Regular cardiac myocyte (primary cell): ENCODE results near the gene AIP. TPM values are rescaled to one million over a fixed set of nuclear protein-coding genes. Genes with fewer than 3 reads are reported as not detected.

ENCODE experiments used
- total RNA-seq: library from RNA; depleted of rRNA; stranded (reverse); fragments of >200 nt; gene quantifications from 2 replicates; pipeline ENCODE4 v1.2.3, GENCODE V29; 2014

Gene AIP
- 69.1 and 75.7 TPM in 2 replicates for total RNA-seq

GRCh38 chr11:67482827-67483798 is at the start of gene AIP:
TSS of gene AIP (plus strand) at chr11:67483026. CDS start at chr11:67483159, 133 bp downstream.

GRCh38 chr11:67437082-67437808 is 45.6 kb upstream of the AIP start, which contains the start of gene PTPRCAP:
TSS of gene PTPRCAP (minus strand) at chr11:67437682. CDS start at chr11:67437619, 63 bp downstream.

GRCh38 chr11:67452141-67452952 is 30.5 kb upstream of the AIP start, which contains the start of gene GPR152:
TSS of gene GPR152 (minus strand) at chr11:67452729. CDS start at chr11:67452724, 5 bp downstream.

GRCh38 chr11:67455054-67455453 is 27.8 kb upstream of the AIP start, which contains the start of gene CABP4:
TSS of gene CABP4 (plus strand) at chr11:67455354. CDS start at chr11:67455424, 70 bp downstream.

DNA sequence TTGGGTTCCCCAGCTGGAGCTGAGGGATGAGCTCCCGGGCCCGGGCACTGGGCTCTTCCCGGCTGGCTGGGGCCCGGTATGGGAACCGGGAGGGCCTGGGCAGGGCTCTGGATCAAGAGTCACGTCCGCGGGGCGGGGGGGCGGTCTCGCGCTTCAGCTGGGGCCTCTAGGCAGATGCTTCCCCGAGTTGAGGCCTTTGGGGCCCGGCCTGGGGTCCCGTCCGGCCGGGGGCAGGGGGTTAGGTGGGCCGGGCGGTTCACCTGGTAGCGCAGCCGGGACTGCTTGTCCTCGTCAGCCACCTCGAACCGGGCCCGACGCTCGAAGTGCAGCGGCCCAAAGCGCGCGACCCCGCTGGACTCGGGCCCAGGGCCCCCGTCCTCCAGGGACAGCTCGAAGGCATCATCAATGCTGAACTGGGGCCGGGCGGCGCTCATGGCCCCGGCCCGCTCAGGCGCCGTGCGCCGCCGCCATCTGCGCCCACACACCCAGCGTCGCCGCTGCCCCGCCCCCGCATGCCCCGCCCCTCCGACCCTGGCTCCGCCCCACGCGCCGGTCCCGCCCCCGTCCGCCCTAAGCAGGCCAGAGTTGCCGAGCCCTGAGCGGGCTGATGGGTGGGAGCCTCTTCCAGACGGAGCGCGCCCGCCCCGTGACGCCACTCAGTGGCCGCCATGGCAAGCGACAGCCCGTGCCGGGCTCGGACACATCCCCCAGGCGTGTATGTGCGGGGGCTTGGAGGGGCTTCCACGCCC is 13.9 kb upstream of the AIP start, which contains the start of gene TMEM134:
Gene TMEM134, minus strand, starts transcription at position 493 of the 749 bp plus-strand sequence. Its CDS starts 59 bp downstream, at position 434.

DNA sequence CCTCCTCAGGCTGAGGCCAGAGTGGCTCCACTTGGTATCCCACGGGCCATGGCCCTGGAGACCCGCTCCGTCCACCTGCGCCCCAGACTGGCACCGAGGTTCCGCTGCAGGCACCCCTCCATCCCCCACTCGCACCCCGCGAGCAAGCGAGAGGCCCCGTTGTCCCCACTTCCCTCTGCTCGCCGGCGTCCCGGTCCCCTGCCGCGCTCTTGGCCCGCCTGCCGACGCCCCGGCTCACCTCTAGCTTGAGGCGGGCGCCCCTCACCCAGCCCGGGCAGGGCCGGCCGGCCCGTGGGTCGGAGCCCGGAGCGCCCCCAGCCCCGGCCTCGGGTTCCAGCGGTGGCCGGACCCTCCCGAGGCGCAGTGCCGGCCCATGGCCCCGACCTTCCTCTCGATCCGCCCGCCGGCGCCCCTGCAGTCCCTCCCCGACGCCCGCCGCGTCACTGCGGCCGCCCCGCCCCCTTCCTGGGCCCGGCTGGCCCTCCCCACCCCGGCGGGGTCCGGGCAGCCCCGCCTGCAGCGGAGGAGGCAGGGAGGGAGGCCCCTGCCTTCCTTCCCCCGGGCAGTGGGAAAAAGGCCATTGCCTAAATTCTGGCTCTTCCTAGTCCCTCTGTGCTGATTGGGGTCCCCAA is 22.2 kb downstream of the AIP start, which contains the start of gene PITPNM1:
Gene PITPNM1, minus strand, starts transcription at position 414 of the 632 bp plus-strand sequence. CDS start 1,183 bp downstream, outside the sequence.

DNA sequence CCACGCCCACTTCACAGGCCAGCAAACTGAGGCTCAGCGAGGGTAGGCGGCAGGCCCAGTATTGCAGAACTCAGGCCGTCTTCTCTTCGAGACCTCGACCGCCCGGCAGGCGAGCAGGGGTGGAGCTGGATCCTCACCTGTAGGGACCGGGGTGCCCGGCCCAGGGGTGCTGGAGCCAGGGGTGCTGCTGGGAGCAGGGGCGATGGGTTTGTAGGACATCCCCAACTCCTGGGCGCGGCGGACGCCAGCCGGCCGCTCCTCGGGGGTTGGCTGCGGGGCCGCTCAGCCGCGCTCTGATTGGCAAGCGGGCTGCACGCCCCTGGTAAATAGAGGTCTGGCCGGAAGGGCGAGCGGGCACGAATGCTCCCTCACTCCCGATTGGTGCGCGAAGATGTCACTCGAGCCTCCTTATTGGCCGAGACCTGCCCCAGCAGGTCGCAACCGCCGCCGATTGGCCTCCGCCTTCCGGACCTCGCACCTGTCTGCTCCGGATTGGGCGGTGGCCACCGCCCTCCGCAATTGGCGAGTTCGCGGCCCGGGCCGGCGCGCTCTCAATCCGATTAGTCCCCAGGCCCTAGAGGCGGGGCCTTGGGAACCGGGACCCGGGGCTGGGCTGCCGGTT is 25.1 kb downstream of the AIP start, which contains the start of gene CDK2AP2:
Gene CDK2AP2, minus strand, starts transcription at position 299 of the 622 bp plus-strand sequence. Its CDS starts 80 bp downstream, at position 219.

DNA sequence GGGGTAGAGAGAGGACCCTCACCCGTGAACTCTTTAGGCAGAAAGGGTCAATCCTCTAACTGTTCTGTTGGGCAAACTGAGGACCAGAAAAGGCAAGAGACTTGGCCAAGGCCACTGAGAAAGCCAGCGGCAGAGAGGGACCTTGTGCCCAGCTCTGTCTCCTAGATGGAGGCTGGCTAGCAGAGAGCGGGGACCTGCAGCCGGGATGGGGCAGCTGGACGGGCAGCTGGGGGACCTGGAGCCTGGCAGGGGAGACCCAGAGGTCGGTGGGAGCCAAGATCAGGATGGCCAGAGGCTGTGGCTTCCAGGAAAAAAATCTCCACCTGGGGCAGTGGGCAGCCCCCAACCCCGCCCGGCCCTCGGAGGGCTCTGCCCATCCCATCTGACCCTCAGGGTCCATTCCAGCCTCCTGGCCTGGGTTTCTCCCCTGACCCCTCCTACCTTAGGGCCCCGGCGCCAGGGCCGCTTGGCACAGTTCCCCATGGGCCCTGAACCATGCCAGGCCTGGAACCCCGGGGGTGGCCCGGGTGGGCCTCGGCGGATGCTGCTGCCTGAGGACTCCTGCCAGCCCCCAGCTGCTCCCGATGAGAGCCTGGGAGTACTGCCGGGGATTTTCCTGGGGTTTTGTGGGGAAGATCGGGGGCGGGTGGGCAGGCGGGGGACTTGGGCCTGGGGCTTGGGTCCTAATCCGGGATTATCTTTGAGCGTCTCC is 40.2 kb downstream of the AIP start, which contains the start of gene CABP2:
Gene CABP2, minus strand, starts transcription at position 603 of the 712 bp plus-strand sequence. Its CDS starts 120 bp downstream, at position 483.

Other genes with a start within 250 kb of the AIP start
- 24.0 and 41.6 TPM in 2 replicates for gene GRK2, start 216.6 kb upstream of the AIP start, total RNA-seq
- gene ANKRD13D, start 193.7 kb upstream of the AIP start, total RNA-seq = 33.3 and 33.7 TPM in 2 replicates
- gene SSH3, start 179.5 kb upstream of the AIP start, total RNA-seq = 5.6 and 14.9 TPM in 2 replicates
- gene POLD4, start 129.5 kb upstream of the AIP start, total RNA-seq = 58.6 and 74.8 TPM in 2 replicates
- gene CLCF1, start 109.4 kb upstream of the AIP start, total RNA-seq = 3.4 and 7.1 TPM in 2 replicates
- gene RAD9A, start 91.0 kb upstream of the AIP start, total RNA-seq = 3.3 and 6.2 TPM in 2 replicates
- gene PPP1CA, start 81.2 kb upstream of the AIP start, total RNA-seq = 87.7 and 243 TPM in 2 replicates
- not detected in 2 replicates for gene TBC1D10C, start 78.9 kb upstream of the AIP start, total RNA-seq
- gene CARNS1, start 67.3 kb upstream of the AIP start, total RNA-seq = 0.19 and 0.28 TPM in 2 replicates
- gene RPS6KB2, start 54.5 kb upstream of the AIP start, total RNA-seq = 29.6 and 50.6 TPM in 2 replicates
- gene PTPRCAP, start 45.3 kb upstream of the AIP start, total RNA-seq = 0.19 and 0.28 TPM in 2 replicates
- gene CORO1B, start 39.5 kb upstream of the AIP start, total RNA-seq = 90.7 and 149 TPM in 2 replicates
- gene GPR152, start 30.3 kb upstream of the AIP start, total RNA-seq = not detected in 2 replicates
- gene CABP4, start 27.7 kb upstream of the AIP start, total RNA-seq = 0.28 and 0.38 TPM in 2 replicates
- 20.3 and 30.7 TPM in 2 replicates for gene TMEM134, start 13.8 kb upstream of the AIP start, total RNA-seq
- gene PITPNM1, start 22.3 kb downstream of the AIP start, total RNA-seq = 16.1 and 18.3 TPM in 2 replicates
- 16.6 and 20.9 TPM in 2 replicates for gene CDK2AP2, start 25.1 kb downstream of the AIP start, total RNA-seq
- not detected in 2 replicates for gene CABP2, start 40.4 kb downstream of the AIP start, total RNA-seq
- 709 and 1,193 TPM in 2 replicates for gene GSTP1, start 100.8 kb downstream of the AIP start, total RNA-seq
- 142 and 188 TPM in 2 replicates for gene NDUFV1, start 123.9 kb downstream of the AIP start, total RNA-seq
- gene NUDT8, start 146.9 kb downstream of the AIP start, total RNA-seq = 2.5 and 8.8 TPM in 2 replicates
- not detected in 2 replicates for gene TBX10, start 156.7 kb downstream of the AIP start, total RNA-seq
- gene ACY3, start 167.7 kb downstream of the AIP start, total RNA-seq = not detected in 2 replicates
- gene ALDH3B2, start 191.6 kb downstream of the AIP start, total RNA-seq = not detected in 2 replicates